Activated CD8-positive, alpha-beta memory T cell treated with anti-CD3 and anti-CD28 coated beads, Interleukin-2, amount 10 ng/mL, durations not matched to agents 7 days and 5 days (primary cell): ENCODE results near the gene TIE1. TPM values are rescaled to one million over a fixed set of nuclear protein-coding genes. Genes with fewer than 3 reads are reported as not detected.
A peak's percentile ranks its signal among the peaks of the same experiment; 100 is the strongest.

Source experiments
- ATAC-seq: fragments of 150-1000 bp; cut with Tn5 transposase; one replicate; pipeline ENCODE4 v1.10.0; 2021; ENCODE audit warnings: moderate library complexity
- CTCF ChIA-PET: fragments of 350-600 bp; sonication (Branson Sonifier 250); formaldehyde crosslinking; loops from one replicate; lab custom pipeline; 2021; ENCODE audit warnings: antibody characterized with exemption; lab: Charles Lee
- DNase-seq: peaks from one replicate; pipeline ENCODE4 v3.0.0-alpha.2; 2020
- H3K27ac Mint-ChIP-seq: one replicate; pipeline ENCODE4 v1.8.0; 2021; ENCODE audit warnings: mild to moderate bottlenecking, mixed read lengths
- H3K27me3 Mint-ChIP-seq: one replicate; pipeline ENCODE4 v1.8.0; 2021; ENCODE audit warnings: mixed read lengths
- H3K36me3 Mint-ChIP-seq: one replicate; pipeline ENCODE4 v1.8.0; 2021; ENCODE audit warnings: mild to moderate bottlenecking, mixed read lengths
- H3K4me1 Mint-ChIP-seq: one replicate; pipeline ENCODE4 v1.8.0; 2021; ENCODE audit warnings: mixed read lengths
- H3K4me3 Mint-ChIP-seq: one replicate; pipeline ENCODE4 v1.8.0; 2021; ENCODE audit warnings: mild to moderate bottlenecking, moderate library complexity, mixed read lengths
- H3K9me3 Mint-ChIP-seq: one replicate; pipeline ENCODE4 v1.8.0; 2022; ENCODE audit warnings: low read depth, mixed read lengths
- total RNA-seq, 2 experiments: library from RNA; stranded (reverse); gene quantifications; one replicate each; pipeline ENCODE4 v1.2.3, GENCODE V29; 2021

TIE1 gene
- total RNA-seq, 2 experiments from 2014 or later = 0.55 to 1.9 TPM

DNA sequence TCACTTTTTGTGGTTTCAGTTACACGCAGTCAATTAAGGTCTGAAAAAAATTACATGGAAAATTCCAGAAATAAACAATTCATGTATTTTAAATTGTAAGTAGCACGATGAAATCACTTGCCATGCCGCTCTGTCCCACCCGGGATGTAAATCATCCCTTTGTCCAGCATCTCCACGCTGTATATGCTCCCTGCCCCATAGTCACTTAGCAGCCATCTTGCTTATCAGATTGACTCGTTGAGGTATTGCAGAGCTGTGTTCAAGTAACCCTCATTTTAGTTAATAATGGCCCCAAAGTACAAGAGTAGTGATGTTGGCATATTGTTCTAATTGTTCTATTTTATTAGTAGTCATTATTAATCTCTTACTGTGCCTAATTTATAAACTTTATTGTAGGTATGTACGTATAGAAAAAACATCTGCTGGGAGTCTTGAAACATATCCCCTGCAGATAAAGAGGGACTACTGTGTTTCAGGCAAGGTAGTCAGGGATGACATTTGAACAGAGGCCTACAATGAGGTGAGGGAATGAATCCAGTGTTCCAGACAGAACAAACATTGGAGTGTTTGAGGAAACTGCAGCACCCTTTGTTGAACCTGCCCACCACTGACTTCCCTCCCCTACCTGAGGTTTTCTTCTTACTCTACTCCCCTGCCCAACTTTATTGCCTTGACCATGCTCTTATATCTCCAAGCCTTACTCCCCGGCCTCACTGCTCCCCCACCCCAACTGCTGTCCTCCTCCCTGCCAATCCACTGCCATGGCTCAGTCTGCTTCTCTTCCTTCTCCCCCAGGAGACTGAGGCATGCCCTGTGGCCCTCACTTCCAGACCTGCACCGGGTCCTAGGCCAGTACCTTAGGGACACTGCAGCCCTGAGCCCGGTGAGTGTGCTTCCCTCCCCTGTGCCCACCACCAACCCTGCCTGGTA lies 50.9 kb downstream of the TIE1 start:
- H3K27ac Mint-ChIP-seq = no peak overlapping the region
- DNase-seq (no peak), ATAC-seq (no peak)
- H3K4me3 Mint-ChIP-seq = no peak overlapping the region
- peaks cover 7% of the 10 kb centered on the region for H3K36me3 Mint-ChIP-seq
- H3K27me3 Mint-ChIP-seq = peaks cover 2% of the 10 kb centered on the region
- CTCF ChIA-PET = no interaction called here
- H3K9me3 Mint-ChIP-seq = no peaks in the 10 kb centered on the region
- H3K4me1 Mint-ChIP-seq = peaks cover 13% of the 10 kb centered on the region

- ATAC-seq = no peak
- CTCF ChIA-PET = interaction anchor here (1.0 kb wide), 1 partner anchor 62 kb away, joined by 4 read pairs; no protein-coding TSS in a partner anchor
- Mint-ChIP-seq H3K27me3 (no peaks in the 10 kb centered on the region), H3K36me3 (peaks cover 9% of the 10 kb centered on the region), H3K27ac (no peak overlapping the region), H3K4me3 (no peak overlapping the region), H3K4me1 (peaks cover 15% of the 10 kb centered on the region), H3K9me3 (no peaks in the 10 kb centered on the region)
- DNase-seq = no peak
These were observed 51.5 kb downstream of the TIE1 start for GRCh38 chr1:43352351-43352705.

GRCh38 chr1:43352881-43353280 lies 52.1 kb downstream of the TIE1 start:
- Mint-ChIP-seq H3K4me3 (no peak overlapping the region), H3K27ac (peak overlapping the region; percentile 2), H3K36me3 (peaks cover 9% of the 10 kb centered on the region), H3K27me3 (no peaks in the 10 kb centered on the region), H3K9me3 (no peaks in the 10 kb centered on the region), H3K4me1 (peaks cover 17% of the 10 kb centered on the region)
- DNase-seq = no peak
- no peak for ATAC-seq
- CTCF ChIA-PET = interaction anchor here (1.0 kb wide), 1 partner anchor 62 kb away, joined by 4 read pairs; no protein-coding TSS in a partner anchor

DNA sequence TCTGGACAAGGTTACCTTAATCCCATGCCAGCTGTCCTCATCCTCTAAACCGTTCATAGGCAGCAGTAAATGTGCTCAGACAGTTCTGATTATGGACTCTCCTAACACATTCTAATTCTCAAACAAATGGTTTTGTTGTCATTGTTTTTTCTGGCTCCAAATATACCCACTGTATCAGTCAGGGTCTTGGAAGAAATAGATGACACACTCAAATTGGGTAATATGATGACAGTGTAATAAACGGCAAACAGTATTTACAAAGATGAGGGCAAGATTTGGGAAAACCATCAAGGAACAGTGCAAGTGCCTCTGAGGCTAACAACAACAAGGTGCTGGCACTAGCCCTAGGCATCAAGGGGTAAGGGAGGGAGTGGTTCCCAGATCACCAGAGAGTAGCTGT lies 53.7 kb downstream of the TIE1 start:
- ATAC-seq (no peak), DNase-seq (no peak)
- Mint-ChIP-seq H3K27ac (no peak overlapping the region), H3K4me3 (no peak overlapping the region), H3K4me1 (peaks cover 20% of the 10 kb centered on the region), H3K9me3 (no peaks in the 10 kb centered on the region), H3K27me3 (no peaks in the 10 kb centered on the region), H3K36me3 (peaks cover 12% of the 10 kb centered on the region)
- CTCF ChIA-PET = interaction anchor here (1.2 kb wide), 1 partner anchor 127 kb away, joined by 5 read pairs; no protein-coding TSS in a partner anchor

GRCh38 chr1:43354936-43355335 lies 54.2 kb downstream of the TIE1 start:
- Mint-ChIP-seq H3K4me3 (no peak overlapping the region), H3K27ac (no peak overlapping the region), H3K4me1 (peaks cover 21% of the 10 kb centered on the region), H3K27me3 (no peaks in the 10 kb centered on the region), H3K9me3 (no peaks in the 10 kb centered on the region), H3K36me3 (peaks cover 17% of the 10 kb centered on the region)
- DNase-seq (no peak), ATAC-seq (no peak)
- CTCF ChIA-PET = interaction anchor here (1.2 kb wide), 1 partner anchor 128 kb away, joined by 5 read pairs; no protein-coding TSS in a partner anchor

- ATAC-seq (no peak), DNase-seq (no peak)
- no peaks in the 10 kb centered on the region for H3K27me3 Mint-ChIP-seq
- peaks cover 40% of the 10 kb centered on the region for H3K36me3 Mint-ChIP-seq
- H3K4me1 Mint-ChIP-seq = peaks cover 40% of the 10 kb centered on the region
- H3K9me3 Mint-ChIP-seq = no peaks in the 10 kb centered on the region
- CTCF ChIA-PET = interaction anchor here (1.0 to 2.7 kb wide), 5 partner anchors 11 to 130 kb away, joined by 3 to 12 read pairs (median 4); partner anchors contain the start of gene ELOVL1
- no peak overlapping the region for H3K27ac Mint-ChIP-seq
- H3K4me3 Mint-ChIP-seq = peak overlapping the region; percentile 94
These were observed 56.5 kb downstream of the TIE1 start for GRCh38 chr1:43357251-43357650.

GRCh38 chr1:43358121-43358745 lies 57.5 kb downstream of the TIE1 start:
- CTCF ChIA-PET = interaction anchor here (0.6 to 2.7 kb wide), 10 partner anchors 10 to 139 kb away, joined by 3 to 12 read pairs (median 4); partner anchors contain the start of gene ELOVL1
- Mint-ChIP-seq H3K27me3 (no peaks in the 10 kb centered on the region), H3K27ac (peak overlapping the region; percentile 89), H3K4me3 (peak overlapping the region; percentile 94), H3K36me3 (peaks cover 46% of the 10 kb centered on the region), H3K9me3 (no peaks in the 10 kb centered on the region), H3K4me1 (peaks cover 46% of the 10 kb centered on the region)
- no peak for DNase-seq
- no peak for ATAC-seq

GRCh38 chr1:43358746-43359693 lies 58.2 kb downstream of the TIE1 start, which contains the start of gene CDC20:
TSS of gene CDC20 (plus strand) at chr1:43358981. CDS start at chr1:43359216, 235 bp downstream.
- no peaks in the 10 kb centered on the region for H3K9me3 Mint-ChIP-seq
- CTCF ChIA-PET = interaction anchor here (0.6 to 2.7 kb wide), 8 partner anchors 9 to 140 kb away, joined by 3 to 12 read pairs (median 4); partner anchors contain the start of gene ELOVL1
- peaks cover 51% of the 10 kb centered on the region for H3K36me3 Mint-ChIP-seq
- no peaks in the 10 kb centered on the region for H3K27me3 Mint-ChIP-seq
- H3K4me1 Mint-ChIP-seq = peaks cover 51% of the 10 kb centered on the region
- H3K27ac Mint-ChIP-seq = peak within 1 kb of the TSS; percentile 89
- H3K4me3 Mint-ChIP-seq = peak within 1 kb of the TSS; percentile 94
- DNase-seq (peak; percentile 100), ATAC-seq (peak; percentile 97)

GRCh38 chr1:43359696-43360095 lies 58.9 kb downstream of the TIE1 start:
- no peak for ATAC-seq
- H3K27me3 Mint-ChIP-seq = no peaks in the 10 kb centered on the region
- CTCF ChIA-PET = interaction anchor here (1.6 kb wide), 1 partner anchor 8 kb away, joined by 10 read pairs; the partner anchor contains the start of gene ELOVL1

GRCh38 chr1:43360616-43361015 lies 59.8 kb downstream of the TIE1 start:
- no peak for DNase-seq
- H3K4me1 Mint-ChIP-seq = peaks cover 57% of the 10 kb centered on the region
- no peaks in the 10 kb centered on the region for H3K9me3 Mint-ChIP-seq
- ATAC-seq = no peak
- no peaks in the 10 kb centered on the region for H3K27me3 Mint-ChIP-seq
- peaks cover 64% of the 10 kb centered on the region for H3K36me3 Mint-ChIP-seq
- H3K27ac Mint-ChIP-seq = peak overlapping the region; percentile 83
- CTCF ChIA-PET = interaction anchor here (0.8 kb wide), 1 partner anchor 8 kb away, joined by 3 read pairs; no protein-coding TSS in a partner anchor
- peak overlapping the region; percentile 94 for H3K4me3 Mint-ChIP-seq

More at GRCh38 chr1:43359696-43360095, 58.9 kb downstream of the TIE1 start:
- Mint-ChIP-seq H3K36me3 (peaks cover 57% of the 10 kb centered on the region), H3K4me1 (peaks cover 51% of the 10 kb centered on the region), H3K9me3 (no peaks in the 10 kb centered on the region), H3K27ac (peak overlapping the region; percentile 83), H3K4me3 (peak overlapping the region; percentile 94)
- DNase-seq = no peak

- Mint-ChIP-seq H3K36me3 (peaks cover 62% of the 10 kb centered on the region), H3K27ac (peak overlapping the region; percentile 39), H3K27me3 (no peaks in the 10 kb centered on the region), H3K4me1 (peaks cover 57% of the 10 kb centered on the region), H3K4me3 (no peak overlapping the region), H3K9me3 (no peaks in the 10 kb centered on the region)
- ATAC-seq (no peak), DNase-seq (no peak)
- CTCF ChIA-PET = no interaction called here
These were observed 62.6 kb downstream of the TIE1 start for GRCh38 chr1:43363283-43363934.
